GM21529 (cell line): ENCODE results near the gene NELL2.
"Not testable (repeated sequence)": the region's sequence is repeated elsewhere in the genome, so short reads cannot be mapped to it uniquely, and the experiment has no call there.

Experiments used
- ATAC-seq: cut with Tn5 transposase; IDR thresholded peaks from one replicate; pipeline ENCODE4 v1.9.1; 2021; ENCODE audit not compliant: unreplicated experiment

NELL2 gene

GRCh38 chr12:44703182-44703910 lies 172.8 kb downstream of the NELL2 start:
- no peak for ATAC-seq

DNA sequence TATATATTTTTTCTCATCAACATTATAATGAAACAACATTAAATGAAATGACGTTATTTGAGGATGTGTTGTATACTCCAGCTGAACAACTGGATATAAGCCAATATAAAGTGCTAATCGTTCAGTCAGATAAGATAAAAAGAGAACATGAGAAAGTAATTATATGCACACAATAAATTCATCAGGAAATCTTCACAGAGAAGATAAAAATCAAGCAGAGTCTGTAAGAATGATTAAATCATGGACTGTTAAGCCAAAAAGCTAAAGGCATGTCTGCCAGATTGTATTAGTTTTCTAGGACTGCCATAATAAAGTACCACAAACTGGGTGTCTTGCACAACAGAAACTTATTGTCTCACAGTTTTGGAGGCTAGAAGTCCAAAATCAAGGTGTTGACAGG lies 178.6 kb downstream of the NELL2 start:
- ATAC-seq, result no peak

GRCh38 chr12:44696542-44696941 lies 179.6 kb downstream of the NELL2 start:
- ATAC-seq, result no peak

DNA sequence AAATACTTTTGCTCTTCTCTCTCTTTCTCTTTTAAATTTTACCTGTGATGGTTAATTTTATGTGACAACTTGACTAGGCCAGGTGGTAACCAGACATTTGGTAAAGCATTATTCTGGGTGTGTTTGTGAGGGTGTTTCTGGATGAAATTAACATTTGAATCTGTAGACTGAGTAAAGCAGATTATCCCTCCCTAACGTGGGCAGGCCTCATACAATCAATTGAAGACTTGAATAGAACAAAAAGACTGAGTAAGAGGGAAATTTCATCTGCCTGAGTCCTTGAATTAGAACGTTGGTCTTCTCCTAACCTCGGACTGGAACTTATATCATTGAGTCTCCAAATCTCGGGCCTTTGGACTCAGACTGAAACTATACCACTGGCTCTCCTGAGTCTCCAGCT lies 182.1 kb downstream of the NELL2 start:
- ATAC-seq, result no peak

DNA sequence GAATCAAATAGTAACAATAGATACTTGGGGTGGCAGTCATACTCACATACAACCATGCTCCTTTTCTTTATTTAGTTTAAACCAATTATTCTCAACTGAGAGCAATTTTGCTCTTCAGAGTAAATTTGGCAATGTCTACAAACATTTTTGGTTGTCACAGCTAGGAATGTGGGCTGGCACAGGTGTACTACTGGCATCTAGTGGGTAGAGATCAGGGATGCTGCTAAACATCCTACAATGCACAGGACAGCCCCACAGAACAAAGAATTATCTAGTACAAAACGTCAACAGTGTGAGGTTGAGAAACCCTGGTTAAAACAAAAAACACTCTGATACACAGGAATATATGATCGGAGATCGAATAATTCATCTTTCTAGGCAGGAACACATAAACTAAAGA lies 186.5 kb downstream of the NELL2 start:
- no peak for ATAC-seq

GRCh38 chr12:44686821-44687432 lies 189.2 kb downstream of the NELL2 start:
- ATAC-seq, result not testable (repeated sequence)

GRCh38 chr12:44677724-44678123 lies 198.4 kb downstream of the NELL2 start:
- no peak for ATAC-seq

- ATAC-seq, result no peak
These were observed 201.2 kb downstream of the NELL2 start for GRCh38 chr12:44674875-44675274.

GRCh38 chr12:44673811-44674210 lies 202.3 kb downstream of the NELL2 start:
- no peak for ATAC-seq

DNA sequence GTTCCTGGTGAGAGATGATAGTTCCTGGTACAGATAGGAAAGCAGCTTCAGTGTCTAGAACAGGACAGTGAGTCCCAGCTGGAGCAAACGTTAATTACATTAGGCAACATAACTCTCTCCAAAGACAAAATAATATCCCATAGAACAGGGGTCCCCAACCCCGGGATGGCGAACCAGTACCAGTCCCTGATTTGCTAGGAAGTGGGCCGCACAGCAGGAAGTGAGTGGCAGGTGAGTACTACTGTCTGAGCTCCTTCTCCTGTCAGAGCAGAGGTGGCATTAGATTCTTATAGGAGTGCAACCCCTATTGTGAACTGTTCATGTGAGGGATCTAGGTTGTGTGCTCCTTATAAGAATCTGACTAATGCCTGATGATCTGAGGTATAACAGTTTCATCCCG lies 204.1 kb downstream of the NELL2 start:
- ATAC-seq, result no peak

DNA sequence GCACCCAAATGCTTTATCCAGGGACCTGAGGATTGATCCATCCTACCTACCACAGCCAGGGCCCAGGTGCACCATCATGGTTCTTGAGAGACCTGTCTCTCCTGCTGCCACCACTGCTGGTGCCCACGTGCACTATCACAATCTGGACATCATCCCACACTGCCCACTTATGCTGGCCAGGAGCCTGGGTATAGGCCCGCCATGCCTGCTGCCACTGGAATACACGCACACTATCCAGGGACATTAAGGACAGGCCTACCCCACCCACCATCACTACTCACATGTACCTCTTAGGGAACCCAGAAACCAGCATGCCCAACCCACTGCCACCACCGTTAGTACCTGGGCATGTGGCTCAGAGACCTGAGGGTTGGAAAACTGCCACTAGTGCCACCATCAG lies 207.7 kb downstream of the NELL2 start:
- ATAC-seq, result no peak

DNA sequence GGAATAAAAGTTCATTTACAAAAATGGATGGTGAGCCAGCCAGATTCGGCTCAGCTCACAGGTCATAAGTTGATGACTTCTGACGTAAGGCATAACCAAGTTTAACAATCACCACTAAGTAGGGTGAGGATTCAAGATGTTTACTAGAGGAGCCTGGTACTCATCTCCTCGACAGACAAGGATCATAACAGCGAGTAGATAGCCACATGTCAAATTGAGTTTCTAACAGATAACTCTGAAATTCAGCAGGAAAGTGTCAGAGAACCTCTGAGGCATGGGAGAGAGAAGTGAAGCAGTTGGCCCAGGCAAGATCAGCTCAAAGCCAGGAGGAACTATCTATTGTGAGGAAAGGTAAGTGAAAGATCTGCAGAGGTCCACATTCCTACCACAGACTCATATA lies 208.7 kb downstream of the NELL2 start:
- no peak for ATAC-seq

DNA sequence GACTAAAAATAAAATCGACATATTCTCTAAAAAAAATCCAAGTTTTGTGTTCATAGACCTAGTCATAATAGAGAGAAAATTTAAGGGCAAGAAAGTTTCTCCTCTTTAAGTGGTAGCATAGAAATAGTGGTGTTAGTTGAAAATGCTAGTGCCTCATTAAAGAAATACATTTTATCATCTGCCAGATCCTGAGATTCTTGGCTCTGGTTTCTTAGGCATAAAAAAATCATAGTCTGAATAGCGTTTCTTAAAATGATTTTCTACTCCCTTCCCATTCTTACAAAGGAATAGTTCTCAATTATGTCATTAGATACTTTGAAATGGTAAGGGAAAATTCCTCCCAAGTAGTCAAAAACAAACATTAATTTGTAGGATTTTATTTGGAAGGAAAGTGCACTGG lies 212.8 kb downstream of the NELL2 start:
- no peak for ATAC-seq

- no peak for ATAC-seq
These were observed 220.3 kb downstream of the NELL2 start for GRCh38 chr12:44655846-44656245.

DNA sequence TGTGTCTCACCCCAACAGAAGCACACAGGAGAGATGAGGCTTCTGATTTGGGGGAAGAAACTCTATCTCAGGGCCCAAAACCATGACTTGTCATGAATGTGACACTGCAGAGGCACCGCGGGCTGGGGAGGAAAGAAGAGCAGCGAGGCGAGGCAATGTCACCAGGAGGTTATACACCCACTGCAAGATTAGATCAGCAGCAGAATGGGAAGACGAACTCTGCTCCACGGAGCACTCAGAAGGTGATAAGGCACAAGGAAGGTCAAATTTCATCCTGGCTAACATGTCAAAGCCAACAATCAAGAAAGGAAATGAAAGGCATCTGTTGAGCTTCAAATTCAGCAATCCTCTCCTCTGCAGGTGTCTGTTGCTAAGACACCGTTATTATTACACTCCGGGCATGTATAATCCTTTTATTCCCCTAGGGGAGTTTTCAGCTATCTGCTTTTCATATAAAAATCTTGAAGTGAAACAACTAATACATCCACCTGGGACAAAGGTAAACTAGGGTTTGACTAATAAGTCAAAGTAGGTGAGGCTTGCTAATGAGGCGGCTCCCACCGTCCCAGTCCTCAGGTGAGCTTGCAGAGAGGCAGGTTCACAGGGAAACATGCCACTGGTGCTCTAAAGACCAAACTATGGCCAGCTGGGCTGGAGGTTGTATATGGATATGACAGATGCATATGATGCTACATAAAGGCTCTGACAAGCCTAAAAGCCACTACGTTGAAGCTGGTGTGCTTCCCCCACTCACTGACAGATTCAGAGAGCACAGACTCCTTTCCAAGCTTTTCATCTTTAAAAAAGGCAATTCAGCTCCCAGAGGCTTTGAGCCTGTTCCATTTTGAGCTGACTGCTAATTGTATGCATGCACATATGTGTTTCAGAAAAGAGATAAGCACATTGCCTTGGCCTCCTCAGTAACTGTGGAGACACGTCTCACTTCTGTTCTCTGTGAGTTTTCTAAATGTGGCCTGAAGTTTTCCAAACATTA lies 221.2 kb downstream of the NELL2 start:
- no peak for ATAC-seq

DNA sequence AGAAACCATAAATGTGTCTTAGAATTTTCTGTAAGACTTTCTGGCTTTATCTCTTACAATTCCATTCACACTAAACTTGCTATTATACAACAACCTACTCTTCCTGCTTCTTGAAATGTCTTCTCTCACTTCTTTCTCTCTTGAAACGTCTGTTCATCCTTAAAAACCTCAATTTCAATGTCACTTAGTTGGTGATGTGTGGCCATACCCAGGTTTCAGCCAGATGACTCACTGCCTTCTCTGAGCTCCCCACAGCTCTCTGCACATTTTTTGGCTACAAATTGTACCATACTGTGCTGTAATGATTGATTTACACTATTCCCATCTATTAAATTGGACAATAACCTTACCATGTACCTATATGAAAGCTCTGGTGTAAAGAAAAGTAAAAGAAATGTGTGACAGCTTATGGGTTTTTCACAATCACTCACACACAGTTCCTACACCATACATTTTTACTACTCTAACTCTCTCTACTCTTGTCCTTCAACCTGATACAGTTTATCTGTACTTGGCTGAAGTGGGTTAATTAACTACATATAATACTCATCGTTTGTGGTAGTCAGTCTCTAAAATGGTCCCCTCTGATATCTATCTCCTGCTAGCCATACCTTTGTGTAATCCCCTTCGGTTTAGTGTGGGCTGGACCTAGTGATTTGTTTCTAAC lies 222.1 kb downstream of the NELL2 start:
- no peak for ATAC-seq

GRCh38 chr12:44649693-44650092 lies 226.4 kb downstream of the NELL2 start:
- no peak for ATAC-seq

DNA sequence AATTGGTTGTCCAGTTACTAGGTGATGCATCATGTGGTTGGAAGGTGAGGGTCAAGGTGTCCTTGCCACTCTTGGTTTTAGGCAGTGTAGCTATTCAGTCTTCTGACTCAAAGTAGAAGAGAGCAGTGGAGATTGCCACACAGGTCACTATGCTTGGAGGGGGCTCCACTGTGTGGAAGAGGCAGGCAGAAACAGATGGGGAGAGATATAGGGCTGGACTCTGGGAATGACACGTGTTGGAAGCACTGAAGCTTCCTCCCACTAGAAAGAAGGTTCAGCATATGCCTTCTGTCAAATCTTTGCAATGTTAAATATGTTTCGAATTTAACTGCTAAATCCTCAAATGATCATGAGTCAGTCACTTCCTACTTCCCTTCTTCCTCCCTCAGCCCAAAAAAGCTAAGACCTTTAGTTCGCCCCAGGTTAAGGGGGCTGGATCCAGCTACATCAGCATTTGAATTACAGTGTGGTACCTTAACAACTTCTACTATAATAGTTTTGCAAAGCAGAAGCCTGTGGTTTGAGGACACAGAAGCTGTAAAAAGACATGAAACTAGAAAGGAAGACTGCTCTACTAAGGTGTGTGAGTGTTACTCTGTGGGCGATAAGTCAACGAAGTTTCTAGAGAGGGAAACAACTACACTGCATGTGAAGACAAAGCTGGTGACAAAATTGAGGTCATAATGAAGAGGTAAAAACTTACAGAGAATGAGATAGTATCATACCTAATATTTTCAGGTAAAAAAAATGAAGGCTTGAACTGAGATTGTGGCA lies 228.0 kb downstream of the NELL2 start:
- no peak for ATAC-seq

DNA sequence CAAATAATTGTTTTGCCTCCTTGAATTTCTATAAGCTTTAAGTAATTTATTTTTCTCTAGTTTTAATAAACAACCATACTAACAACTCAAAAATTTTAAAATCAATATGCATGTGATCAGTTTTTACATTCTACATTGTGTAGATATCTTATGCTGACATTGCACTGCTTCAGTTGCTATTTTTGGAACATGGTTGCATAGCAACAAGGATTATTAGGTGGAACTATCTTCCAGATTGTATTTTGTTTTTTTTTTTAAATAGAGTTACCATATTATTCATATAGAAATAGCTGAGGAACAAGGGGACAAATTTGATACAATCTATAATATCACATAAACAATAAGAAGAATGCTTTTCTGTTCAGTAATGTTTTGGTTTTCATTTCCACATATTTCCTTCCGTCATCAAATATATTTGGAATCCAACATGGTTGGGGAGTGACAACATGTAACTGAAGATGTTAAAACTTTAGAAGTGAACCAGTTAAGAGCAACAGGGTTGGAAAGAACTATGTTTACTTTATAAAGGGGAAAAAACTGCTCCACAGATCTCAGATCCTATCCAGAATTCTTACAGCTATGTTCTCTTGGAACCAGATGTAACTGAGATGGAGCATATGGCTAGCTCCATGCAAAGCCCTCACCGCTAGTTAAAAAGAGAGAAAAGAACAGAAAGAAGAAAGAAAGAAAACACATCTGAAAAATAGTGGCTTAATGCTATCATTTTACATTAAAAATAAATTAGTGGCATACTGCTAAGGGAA lies 235.5 kb downstream of the NELL2 start:
- no peak for ATAC-seq

DNA sequence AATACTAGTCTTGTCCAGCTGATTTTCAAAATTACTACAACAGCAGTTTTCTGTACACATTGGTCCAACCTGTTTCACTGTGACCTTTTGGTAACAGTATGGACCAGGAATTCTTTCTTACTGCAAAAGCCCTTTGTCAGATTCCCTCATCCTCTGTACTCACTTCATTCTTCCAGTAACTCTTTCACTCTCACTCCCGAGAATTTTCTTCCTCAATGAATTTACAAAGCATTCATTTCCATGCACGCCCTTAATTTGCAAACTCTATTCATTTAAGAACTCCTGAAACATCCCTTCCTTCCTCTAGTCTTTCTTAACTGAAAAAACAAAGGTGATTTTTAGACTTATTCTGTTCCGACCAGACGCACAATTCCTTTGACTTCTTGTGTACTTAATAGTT lies 238.2 kb downstream of the NELL2 start:
- no peak for ATAC-seq
